Measurements from ENCODE around the gene SAMD4A.
"Not testable (repeated sequence)": the region's sequence is repeated elsewhere in the genome, so short reads cannot be mapped to it uniquely, and the experiment has no call there.

SAMD4A gene

GRCh38 chr14:54787261-54787660 lies 220.3 kb downstream of the SAMD4A start:
- DNase-seq: no peak

GRCh38 chr14:54788701-54789100 lies 221.8 kb downstream of the SAMD4A start:
- no peak for DNase-seq

DNA sequence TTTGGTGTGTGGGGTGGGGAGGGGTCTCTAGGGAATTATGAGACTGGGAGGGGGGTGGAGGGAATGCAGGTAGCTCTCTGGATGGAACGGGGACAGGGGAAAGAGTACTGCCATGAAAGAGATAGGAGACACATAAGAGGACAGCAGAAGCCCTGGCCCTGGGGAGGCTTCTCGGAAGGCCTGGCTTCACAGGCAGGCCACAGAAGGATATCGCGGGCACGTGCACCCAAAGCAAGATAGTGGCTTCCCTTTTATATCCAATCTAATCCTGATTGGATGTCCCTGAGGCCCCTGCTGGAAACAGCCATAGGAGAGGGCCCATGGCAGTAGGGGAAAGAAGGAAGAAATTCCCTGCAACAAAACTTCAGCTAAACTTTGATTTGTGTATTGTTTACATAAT lies 222.2 kb downstream of the SAMD4A start:
- no peak for DNase-seq

DNA sequence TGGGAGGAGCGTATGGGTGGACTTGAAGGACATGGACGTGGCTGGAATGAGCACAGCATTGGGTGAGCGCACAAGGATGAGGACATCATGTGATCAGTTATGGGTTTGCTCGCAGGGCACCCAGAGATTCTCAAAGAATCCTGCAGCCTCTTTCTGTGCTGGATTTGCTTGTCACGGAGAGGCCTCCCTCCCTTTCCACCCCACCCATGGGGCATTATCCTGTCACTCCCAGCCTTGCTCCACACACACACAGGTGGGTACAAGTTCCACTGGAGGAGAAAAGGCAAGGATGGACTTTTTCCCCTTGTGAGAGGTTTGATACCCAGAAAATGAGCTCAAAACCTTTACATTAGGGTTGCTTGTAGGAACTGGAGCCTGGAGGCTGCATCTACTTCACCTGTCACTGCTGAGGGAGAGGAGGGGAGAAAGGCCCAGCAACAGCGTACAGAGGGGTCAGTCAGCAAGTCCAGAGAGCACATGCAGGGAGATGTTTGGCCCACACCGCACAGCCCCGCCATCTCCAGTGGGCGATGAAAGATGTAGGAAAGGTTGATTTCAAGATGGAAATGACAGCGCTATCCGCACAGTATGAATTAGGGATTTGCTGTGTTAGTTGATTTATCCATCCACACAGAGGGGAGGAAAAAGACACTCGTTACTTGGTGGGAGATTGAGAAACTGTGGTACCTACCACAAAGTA lies 223.0 kb downstream of the SAMD4A start:
- DNase-seq: no peak

- DNase-seq: no peak
These were observed 224.1 kb downstream of the SAMD4A start for GRCh38 chr14:54791001-54791400.

DNA sequence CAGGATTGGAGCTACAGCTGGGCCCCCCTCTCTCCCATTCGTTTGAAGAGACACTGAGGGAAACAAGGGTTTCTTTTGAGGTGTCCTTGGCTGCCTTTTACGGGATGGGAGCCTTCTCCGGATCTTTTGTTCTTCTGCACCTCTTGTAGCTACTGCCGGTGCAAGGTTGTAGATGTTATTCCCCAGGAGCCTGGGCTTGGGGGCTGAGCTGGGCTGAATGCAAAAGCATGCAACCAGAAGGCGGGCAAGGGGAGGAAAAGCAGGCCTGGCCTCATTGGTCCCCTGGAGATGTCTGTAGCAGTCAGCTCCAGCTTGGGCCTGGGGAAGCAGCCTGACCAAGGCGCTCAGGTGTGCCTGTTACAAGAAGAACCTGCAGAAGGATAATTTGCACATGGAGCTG lies 225.4 kb downstream of the SAMD4A start:
- DNase-seq: no peak

- no peak for DNase-seq
These were observed 227.2 kb downstream of the SAMD4A start for GRCh38 chr14:54794159-54794558.

DNA sequence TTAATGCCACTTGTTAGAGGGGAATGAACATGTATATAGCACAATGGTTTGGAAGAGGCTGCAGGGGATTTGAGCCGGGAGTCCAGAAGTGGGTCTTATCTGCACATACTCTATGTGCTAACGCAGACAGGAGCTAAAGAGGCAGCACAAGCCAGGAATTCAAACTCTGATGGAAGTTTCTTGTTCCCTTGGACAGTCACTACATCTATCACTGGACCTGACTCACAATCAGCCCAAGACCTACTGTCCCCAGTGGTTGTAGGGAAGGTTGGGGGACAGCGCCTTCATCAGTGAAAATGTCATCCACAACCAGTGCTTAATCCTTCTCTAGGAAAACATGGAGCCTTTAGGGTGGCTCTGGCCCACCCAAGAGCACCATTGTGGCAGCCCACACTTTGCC lies 227.9 kb downstream of the SAMD4A start:
- no peak for DNase-seq

DNA sequence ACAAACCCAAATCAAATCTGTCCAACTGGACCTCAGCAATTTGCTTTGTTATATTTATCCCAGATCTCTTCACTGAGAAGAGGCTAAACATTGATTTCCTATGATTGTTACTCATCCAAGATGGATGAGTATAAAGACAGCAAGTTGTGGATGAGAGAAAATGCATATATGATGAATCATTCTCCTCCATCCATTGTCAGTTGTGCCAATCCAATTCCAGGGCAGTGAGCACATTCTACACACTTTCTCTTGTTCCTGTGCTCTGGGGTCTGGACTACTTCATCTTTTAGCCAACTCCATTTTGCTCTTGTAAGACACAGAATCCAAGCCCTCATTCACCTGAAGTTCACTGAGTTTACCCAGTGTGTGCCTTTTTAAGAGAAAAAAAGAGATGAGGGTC lies 230.0 kb downstream of the SAMD4A start:
- peak; percentile 85 for DNase-seq

DNA sequence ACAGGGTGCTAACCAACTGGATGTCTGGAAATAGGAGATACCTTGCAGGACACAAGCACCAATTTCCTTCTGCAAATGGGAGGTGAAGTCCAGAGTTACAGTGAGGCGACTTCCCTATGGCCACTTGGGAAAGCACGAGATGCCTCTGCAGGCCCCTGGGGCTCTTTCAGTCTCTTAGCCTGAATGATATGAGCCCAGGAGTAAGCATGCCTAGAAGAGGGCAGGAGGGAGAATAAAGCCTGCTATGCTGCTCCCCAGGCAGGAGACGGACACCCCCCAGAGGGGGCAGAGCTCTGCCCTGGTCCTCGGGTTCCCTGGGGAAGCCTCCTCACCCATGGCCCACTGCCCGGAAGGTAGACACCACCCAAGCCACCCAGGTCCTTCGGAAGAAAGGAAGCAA lies 230.6 kb downstream of the SAMD4A start:
- no peak for DNase-seq

GRCh38 chr14:54797986-54798385 lies 231.1 kb downstream of the SAMD4A start:
- DNase-seq: no peak

- DNase-seq: peak; percentile 31
These were observed 231.7 kb downstream of the SAMD4A start for GRCh38 chr14:54798465-54799124.

DNA sequence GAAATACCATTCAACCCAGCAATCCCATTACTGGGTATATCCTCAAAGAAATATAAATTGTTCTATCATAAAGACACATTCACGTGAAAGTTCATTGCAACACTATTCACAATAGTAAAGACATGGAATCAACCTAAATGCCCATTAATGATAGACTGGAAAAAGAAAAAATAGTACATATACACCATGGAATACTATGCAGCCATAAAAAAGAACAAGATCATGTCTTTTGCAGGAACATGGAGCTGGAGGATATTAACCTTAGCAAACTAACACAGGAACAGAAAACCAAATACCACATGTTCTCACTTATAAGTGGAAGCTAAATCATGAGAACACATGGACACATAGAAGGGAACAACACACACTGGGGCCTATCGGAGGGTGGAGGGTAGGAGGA lies 234.6 kb downstream of the SAMD4A start:
- DNase-seq: not testable (repeated sequence)

GRCh38 chr14:54803396-54803795 lies 236.5 kb downstream of the SAMD4A start:
- no peak for DNase-seq

GRCh38 chr14:54803926-54804537 lies 237.1 kb downstream of the SAMD4A start:
- no peak for DNase-seq

- DNase-seq: no peak
These were observed 237.7 kb downstream of the SAMD4A start for GRCh38 chr14:54804538-54805041.

DNA sequence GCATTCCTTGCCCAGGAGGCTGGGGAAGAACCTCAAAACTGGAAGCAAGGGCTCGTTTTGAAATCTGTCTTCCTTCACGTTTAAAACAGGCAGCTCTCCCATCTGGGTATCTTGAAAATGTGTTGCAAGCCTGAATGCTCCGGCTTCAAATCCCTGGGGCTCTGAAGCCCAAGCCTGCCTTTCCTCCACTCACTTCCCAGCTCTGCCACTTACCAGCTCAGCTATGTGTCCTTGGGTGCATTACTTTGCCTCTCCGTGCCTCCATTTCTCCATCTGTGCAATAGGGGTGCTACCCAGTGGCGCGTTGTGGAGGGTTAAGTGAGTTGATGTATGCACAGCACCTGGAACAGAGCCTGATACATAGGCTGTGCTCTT lies 238.1 kb downstream of the SAMD4A start:
- DNase-seq: no peak

DNA sequence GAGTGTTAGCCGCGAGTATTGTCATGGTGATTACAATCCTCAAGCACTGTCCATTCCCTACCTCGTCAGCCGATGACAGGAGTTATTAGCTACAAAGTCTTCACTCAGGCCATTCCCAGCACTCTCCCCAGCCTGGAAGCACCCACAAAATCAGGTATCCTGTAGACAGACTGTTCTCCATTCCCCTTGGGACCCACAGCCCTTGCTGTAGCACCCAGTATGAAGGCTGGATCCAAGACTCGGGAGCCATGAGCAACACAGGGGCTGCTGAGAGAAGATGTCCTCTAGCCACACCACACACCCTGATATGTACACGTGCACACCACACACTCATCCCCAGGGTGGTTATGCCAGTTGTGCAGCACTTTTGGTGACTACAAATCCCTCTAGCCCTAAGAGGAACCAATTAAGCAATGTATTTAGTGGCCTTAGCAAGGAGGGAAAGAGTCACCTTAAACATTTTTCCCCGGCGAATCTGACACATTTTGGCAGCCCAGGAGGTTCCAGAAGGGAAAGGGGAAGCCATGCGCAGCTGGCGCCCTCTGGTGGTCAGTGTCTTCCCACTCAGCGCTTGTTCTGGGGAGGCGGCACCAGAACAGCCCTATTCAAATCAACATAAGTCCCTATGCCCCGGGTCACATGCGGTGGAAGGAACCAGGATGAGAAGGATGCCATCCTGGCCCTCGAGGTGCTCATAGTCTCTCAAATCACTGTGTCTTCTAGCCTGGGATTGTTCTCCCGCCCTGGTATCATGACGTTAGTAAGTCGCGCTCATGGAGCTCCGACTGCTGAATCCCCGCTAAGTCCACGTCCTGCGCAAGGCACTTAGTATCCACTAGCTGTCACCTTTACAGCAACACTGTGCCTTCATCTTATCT lies 238.8 kb downstream of the SAMD4A start:
- peak; percentile 74 for DNase-seq

GRCh38 chr14:54806616-54807015 lies 239.7 kb downstream of the SAMD4A start:
- no peak for DNase-seq

- no peak for DNase-seq
These were observed 240.5 kb downstream of the SAMD4A start for GRCh38 chr14:54807428-54807827.

DNA sequence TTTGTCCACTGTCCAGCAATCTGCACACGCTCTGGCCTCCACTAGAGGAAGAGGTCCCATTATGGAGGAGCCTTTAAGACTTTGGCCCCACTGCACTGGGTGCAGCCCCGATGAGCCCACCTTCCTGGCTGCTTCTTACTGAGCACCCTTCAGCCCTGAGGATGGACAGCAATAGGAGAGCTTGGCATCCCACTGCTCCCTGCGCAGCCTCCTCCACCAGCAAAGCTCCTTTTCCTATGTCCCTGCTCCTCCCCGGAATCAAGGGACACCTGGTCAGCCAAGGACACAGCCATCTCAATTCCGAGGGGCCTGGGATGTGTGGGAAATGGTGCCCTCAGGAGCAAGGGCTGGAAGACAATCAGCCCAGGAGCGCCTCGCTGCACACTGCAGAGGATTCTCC lies 241.0 kb downstream of the SAMD4A start:
- no peak for DNase-seq

- DNase-seq: no peak
These were observed 241.6 kb downstream of the SAMD4A start for GRCh38 chr14:54808326-54809161.
